GM20000 (cell line): ENCODE measurements around the gene ZER1.

Source experiments
- DNase-seq: peaks from one replicate; pipeline ENCODE4 v3.0.0; 2012; ENCODE audit warnings: low spot score
- TF ChIP-seq, protein P1 (sequence below): IDR thresholded peaks from 2 replicates; pipeline ENCODE4 v1.5.1; 2012; ENCODE audit warnings: mild to moderate bottlenecking, control low read depth; ENCODE audit errors: extremely low read depth, missing control alignments

ZER1 gene

DNA sequence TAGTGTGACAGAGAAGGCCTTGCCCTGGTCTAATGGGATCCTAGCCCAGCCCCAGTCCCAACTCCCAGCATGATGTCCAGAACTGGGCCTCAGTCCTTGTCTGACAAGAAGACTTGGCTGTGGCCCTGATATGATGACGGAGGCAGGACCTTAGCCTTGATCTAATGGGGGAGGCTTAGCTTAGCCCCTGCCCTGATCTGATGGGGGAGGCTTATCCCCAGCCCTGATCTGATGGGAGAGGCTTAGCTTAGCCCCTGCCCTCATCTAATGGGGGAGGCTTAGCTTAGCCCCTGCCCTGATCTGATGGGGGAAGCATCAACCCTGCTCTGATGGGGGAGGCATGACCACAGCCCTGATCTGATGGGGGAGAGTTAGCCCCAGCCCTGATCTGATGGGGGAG, 65.7 kb downstream of the ZER1 start:
- no peak for DNase-seq
- TF ChIP-seq, protein P1, sequence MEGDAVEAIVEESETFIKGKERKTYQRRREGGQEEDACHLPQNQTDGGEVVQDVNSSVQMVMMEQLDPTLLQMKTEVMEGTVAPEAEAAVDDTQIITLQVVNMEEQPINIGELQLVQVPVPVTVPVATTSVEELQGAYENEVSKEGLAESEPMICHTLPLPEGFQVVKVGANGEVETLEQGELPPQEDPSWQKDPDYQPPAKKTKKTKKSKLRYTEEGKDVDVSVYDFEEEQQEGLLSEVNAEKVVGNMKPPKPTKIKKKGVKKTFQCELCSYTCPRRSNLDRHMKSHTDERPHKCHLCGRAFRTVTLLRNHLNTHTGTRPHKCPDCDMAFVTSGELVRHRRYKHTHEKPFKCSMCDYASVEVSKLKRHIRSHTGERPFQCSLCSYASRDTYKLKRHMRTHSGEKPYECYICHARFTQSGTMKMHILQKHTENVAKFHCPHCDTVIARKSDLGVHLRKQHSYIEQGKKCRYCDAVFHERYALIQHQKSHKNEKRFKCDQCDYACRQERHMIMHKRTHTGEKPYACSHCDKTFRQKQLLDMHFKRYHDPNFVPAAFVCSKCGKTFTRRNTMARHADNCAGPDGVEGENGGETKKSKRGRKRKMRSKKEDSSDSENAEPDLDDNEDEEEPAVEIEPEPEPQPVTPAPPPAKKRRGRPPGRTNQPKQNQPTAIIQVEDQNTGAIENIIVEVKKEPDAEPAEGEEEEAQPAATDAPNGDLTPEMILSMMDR, result no peak

DNA sequence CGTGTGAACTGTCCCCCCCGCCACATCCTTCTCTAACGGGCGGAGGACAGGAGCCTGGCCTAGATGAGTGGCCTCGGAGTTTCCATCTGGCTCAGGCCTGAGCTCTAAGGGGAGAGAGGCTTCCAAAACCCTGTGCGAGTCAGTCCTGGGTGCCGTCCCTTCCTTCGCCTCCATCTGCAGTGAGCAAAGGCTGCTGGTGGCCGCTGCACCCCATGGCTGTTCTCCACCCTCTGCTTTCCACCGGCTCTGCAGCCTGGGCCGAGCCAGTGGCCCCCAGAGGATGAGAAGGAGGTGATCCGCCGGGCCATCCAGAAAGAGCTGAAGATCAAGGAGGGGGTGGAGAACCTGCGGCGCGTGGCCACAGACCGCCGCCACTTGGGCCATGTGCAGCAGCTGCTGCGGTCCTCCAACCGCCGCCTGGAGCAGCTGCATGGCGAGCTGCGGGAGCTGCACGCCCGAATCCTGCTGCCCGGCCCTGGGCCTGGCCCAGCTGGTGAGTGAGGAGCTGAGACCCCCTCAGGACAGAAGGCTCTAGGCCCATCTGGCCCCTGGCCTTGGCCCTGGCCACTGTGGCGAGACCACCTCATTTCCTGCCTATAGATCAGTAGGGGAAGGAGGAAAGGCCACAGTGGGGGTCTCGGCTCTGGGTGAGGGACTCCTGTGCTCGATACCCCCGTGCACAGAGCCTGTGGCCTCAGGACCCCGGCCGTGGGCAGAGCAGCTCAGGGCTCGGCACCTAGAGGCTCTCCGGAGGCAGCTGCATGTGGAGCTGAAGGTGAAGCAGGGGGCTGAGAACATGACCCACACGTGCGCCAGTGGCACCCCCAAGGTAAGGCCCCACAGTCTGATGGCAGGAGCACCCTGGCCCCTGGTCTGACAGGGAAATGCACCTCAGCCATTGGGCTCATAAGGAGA, 66.4 kb downstream of the ZER1 start:
- TF ChIP-seq, protein P1, result no peak
- no peak for DNase-seq

DNA sequence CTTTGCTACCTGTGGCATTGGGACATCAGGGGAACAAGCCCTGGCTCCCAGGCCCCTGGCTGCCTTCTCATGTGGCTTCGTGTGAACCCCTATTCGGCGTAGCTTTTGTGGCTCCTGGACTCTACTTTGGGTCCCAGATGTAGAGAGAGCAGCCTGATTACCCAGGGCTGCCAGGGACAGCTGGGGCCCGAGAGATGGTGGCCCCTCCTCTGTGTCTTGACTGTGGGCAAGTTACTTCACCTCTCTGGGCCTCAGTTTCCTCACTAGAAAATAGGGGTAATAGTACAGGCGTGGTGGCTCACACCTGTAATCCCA, 67.4 kb downstream of the ZER1 start:
- TF ChIP-seq, protein P1, result no peak
- DNase-seq, result no peak

DNA sequence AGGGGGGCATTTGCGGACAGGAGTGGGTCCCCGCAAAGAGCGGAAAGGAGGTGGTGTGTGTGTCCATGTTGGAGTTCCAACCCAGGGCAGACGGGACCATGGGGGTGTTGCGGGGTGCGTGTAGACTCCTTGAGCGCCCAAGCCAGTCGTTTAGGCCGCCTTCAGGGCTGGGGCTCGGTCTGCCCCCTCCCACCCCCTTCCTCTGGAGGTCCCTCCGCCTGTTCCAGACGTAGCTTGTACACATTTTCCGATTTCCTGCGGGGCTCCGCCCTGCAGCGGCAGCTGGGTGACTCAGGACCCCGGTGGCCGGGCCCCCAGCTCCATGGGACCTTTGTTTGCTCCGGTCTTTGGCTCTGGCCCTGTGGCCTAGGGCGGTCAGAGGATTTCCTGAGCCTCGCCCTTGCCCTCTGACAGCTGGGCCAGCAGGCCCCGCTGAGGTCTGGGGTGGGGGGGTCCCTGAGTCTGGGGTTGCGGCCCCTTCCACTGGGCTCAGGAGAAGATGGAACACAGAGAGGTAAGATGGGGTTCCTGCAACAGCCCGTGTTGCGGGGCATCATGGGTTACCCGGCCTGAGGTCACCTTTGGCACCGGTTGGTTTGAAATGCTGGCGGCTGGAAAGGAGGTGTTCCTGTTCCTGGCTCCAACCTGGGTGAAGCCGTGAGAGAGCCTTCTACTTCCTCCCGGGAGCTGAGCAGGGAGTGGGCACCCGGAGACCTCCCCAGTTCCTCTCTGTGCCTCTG, 67.9 kb downstream of the ZER1 start:
- TF ChIP-seq, protein P1, result no peak
- DNase-seq, result no peak

DNA sequence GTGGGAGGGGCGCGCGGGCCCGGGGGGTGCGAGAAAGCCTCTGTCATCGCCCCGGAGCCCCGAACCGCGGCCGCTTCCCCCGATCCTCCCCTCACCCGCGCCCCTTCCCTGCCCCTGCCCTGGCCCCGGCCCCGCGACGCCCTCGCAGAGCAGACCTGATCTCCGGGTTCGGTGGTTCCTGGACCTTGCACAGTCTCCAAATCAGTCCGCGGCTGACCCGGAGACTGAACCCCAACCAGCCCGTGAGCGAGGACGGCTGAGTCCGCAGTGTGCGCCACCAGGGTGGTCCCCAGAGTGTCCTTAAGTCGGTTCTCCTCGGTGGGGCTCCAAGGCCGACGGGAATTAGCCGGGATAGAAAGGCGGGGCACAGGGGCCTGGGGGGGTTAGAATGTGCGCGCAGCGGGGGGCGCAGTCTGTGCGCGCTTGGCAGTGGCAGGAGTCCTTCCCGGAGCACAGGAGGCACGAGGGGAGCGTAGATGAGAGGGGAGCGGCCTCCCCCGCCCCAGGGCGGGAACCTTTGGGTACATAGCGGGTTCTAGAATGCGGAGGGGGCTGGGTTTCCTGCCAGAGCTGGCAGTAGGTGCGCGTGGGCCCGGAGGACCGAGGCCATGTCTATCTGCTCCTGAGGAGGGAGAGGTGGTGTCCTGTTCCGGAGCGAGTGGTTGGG, 68.6 kb downstream of the ZER1 start:
- DNase-seq, result peak; percentile 81
- TF ChIP-seq, protein P1, result no peak

DNA sequence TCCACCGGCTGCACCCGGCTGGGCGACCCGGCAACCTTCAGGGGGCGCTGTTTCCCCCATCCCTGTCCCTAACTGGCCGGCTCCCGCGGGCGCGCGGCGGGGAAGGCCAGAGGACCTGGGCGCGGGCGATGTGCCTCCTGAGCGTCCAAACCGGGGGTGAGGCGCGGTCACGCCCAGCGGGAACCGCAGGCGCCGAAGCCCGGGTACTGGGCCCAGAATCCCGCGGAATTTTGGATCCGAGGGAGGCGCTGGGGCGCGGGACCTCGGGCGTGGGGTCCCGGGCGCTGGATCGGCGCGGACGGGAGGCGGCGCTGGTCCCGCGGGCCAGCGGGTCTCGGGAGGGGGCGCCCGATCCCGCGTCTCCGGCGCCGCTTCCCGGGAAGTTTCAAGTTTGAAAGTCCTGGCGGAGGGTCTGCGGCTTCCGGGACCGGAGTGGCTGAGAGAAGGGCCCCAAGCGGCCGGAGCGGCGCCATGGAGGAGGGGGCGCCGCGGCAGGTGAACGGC, 69.2 kb downstream of the ZER1 start, which contains the start of gene PKN3:
TSS of gene PKN3 (plus strand) at position 59 of the 504 bp plus-strand sequence. CDS start at position 472, 413 bp downstream.
- DNase-seq, result peak; percentile 97
- TF ChIP-seq, protein P1, result peak; percentile 80
